ENCODE results near the gene FAM219B.

GRCh38 chr15:74895830-74896229, 10.8 kb downstream of the FAM219B start:
- TF ChIP-seq EZH2phosphoT487 (IDR thresholded peaks at IDR 0.05; ENCODE audit: unreplicated experiment) (no peak), EZH2 (IDR thresholded peaks at IDR 0.05; ENCODE audit: low read depth, unreplicated experiment) (no peak), NANOG (IDR thresholded peaks at IDR 0.05; ENCODE audit: borderline replicate concordance) (no peak), POLR2AphosphoS5 (IDR thresholded peaks at IDR 0.05; ENCODE audit: low read depth) (no peak), CREB1 (CRISPR knock-in tag; IDR thresholded peaks at IDR 0.05; ENCODE audit: low read depth) (no peak), ZNF114 (CRISPR knock-in tag; IDR thresholded peaks at IDR 0.05) (no peak), ETS1 (IDR thresholded peaks at IDR 0.05) (no peak), ZNF462 (CRISPR knock-in tag; IDR thresholded peaks at IDR 0.05) (no peak)
- TF ChIP-seq, protein P1, sequence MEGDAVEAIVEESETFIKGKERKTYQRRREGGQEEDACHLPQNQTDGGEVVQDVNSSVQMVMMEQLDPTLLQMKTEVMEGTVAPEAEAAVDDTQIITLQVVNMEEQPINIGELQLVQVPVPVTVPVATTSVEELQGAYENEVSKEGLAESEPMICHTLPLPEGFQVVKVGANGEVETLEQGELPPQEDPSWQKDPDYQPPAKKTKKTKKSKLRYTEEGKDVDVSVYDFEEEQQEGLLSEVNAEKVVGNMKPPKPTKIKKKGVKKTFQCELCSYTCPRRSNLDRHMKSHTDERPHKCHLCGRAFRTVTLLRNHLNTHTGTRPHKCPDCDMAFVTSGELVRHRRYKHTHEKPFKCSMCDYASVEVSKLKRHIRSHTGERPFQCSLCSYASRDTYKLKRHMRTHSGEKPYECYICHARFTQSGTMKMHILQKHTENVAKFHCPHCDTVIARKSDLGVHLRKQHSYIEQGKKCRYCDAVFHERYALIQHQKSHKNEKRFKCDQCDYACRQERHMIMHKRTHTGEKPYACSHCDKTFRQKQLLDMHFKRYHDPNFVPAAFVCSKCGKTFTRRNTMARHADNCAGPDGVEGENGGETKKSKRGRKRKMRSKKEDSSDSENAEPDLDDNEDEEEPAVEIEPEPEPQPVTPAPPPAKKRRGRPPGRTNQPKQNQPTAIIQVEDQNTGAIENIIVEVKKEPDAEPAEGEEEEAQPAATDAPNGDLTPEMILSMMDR (conservative IDR thresholded peaks at IDR 0.05; ENCODE audit: low read depth in 2 of 2) = no peak
- TF ChIP-seq, protein P2, sequence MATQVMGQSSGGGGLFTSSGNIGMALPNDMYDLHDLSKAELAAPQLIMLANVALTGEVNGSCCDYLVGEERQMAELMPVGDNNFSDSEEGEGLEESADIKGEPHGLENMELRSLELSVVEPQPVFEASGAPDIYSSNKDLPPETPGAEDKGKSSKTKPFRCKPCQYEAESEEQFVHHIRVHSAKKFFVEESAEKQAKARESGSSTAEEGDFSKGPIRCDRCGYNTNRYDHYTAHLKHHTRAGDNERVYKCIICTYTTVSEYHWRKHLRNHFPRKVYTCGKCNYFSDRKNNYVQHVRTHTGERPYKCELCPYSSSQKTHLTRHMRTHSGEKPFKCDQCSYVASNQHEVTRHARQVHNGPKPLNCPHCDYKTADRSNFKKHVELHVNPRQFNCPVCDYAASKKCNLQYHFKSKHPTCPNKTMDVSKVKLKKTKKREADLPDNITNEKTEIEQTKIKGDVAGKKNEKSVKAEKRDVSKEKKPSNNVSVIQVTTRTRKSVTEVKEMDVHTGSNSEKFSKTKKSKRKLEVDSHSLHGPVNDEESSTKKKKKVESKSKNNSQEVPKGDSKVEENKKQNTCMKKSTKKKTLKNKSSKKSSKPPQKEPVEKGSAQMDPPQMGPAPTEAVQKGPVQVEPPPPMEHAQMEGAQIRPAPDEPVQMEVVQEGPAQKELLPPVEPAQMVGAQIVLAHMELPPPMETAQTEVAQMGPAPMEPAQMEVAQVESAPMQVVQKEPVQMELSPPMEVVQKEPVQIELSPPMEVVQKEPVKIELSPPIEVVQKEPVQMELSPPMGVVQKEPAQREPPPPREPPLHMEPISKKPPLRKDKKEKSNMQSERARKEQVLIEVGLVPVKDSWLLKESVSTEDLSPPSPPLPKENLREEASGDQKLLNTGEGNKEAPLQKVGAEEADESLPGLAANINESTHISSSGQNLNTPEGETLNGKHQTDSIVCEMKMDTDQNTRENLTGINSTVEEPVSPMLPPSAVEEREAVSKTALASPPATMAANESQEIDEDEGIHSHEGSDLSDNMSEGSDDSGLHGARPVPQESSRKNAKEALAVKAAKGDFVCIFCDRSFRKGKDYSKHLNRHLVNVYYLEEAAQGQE (IDR thresholded peaks at IDR 0.05; ENCODE audit: unreplicated experiment) = no peak
